Keratinocyte (primary cell): ENCODE results near the gene CNTNAP5. TPM values are rescaled to one million over a fixed set of nuclear protein-coding genes. Genes with fewer than 3 reads are reported as not detected.

Experiments used
- DNase-seq: peaks from one replicate; pipeline ENCODE4 v3.0.0-alpha.2; 2011; ENCODE audit warnings: low read depth, missing footprints, low spot score
- FAIRE-seq: peaks from 2 replicates; lab custom pipeline; 2011; peaks lifted over from hg19 to GRCh38; lab: Jason Lieb, UNC
- H2AFZ ChIP-seq: 2 replicates; pipeline ENCODE4 v1.6.0; 2012; ENCODE audit warnings: low read length, control low read depth, inconsistent platforms; ENCODE audit not compliant: control insufficient read depth
- H3K27ac ChIP-seq: 2 replicates; pipeline ENCODE4 v1.5.1; 2011; ENCODE audit warnings: low read length; ENCODE audit not compliant: control insufficient read depth, insufficient read depth
- H3K27me3 ChIP-seq: 3 replicates; pipeline ENCODE4 v1.6.0; 2011; ENCODE audit warnings: low read length; ENCODE audit not compliant: control insufficient read depth, insufficient read depth; ENCODE audit errors: extremely low read depth
- H3K36me3 ChIP-seq, 2 experiments: 2 replicates in 1 of 2; 3 replicates in 1 of 2; pipeline ENCODE4 v1.5.1; 2011; ENCODE audit warnings: low read length in 2 of 2, mild to moderate bottlenecking in 1 of 2; ENCODE audit not compliant: control insufficient read depth in 2 of 2, insufficient read depth in 2 of 2; ENCODE audit errors: extremely low read depth in 1 of 2
- H3K4me1 ChIP-seq: 3 replicates; pipeline ENCODE4 v1.5.1; 2011; ENCODE audit warnings: low read length; ENCODE audit not compliant: control insufficient read depth, insufficient read depth; ENCODE audit errors: extremely low read depth
- H3K4me2 ChIP-seq: 3 replicates; pipeline ENCODE4 v1.6.0; 2011; ENCODE audit warnings: low read depth, low read length; ENCODE audit not compliant: control insufficient read depth, insufficient read depth; ENCODE audit errors: extremely low read depth
- H3K4me3 ChIP-seq, 3 experiments: fragments of 200-600 bp in 1 of 3; sonication (generic) in 1 of 3; 2 replicates in 2 of 3; 3 replicates in 1 of 3; pipeline ENCODE4 v1.5.1; 2011 to 2016; ENCODE audit warnings: low read length in 3 of 3, mild to moderate bottlenecking in 3 of 3, control low read depth in 2 of 3, inconsistent platforms in 1 of 3, low read depth in 1 of 3, mixed read lengths in 1 of 3, mixed run types in 1 of 3, moderate library complexity in 1 of 3; ENCODE audit not compliant: control insufficient read depth in 2 of 3, insufficient read depth in 2 of 3; ENCODE audit errors: extremely low read depth in 1 of 3
- H3K79me2 ChIP-seq: 2 replicates; pipeline ENCODE4 v1.6.0; 2012; ENCODE audit warnings: low read length; ENCODE audit not compliant: control insufficient read depth, insufficient read depth
- H3K9ac ChIP-seq: 3 replicates; pipeline ENCODE4 v1.6.0; 2011; ENCODE audit warnings: low read length; ENCODE audit not compliant: control insufficient read depth, insufficient read depth; ENCODE audit errors: extremely low read depth
- H3K9me1 ChIP-seq: 3 replicates; pipeline ENCODE4 v1.6.0; 2011; ENCODE audit warnings: low read length; ENCODE audit not compliant: control insufficient read depth, insufficient read depth; ENCODE audit errors: extremely low read depth
- H3K9me3 ChIP-seq: 2 replicates; pipeline ENCODE4 v1.5.1; 2012; ENCODE audit warnings: low read depth, low read length; ENCODE audit not compliant: control insufficient read depth
- H4K20me1 ChIP-seq: 3 replicates; pipeline ENCODE4 v1.6.0; 2011; ENCODE audit warnings: low read length; ENCODE audit not compliant: control insufficient read depth, insufficient read depth; ENCODE audit errors: extremely low read depth
- CTCF ChIP-seq, 3 experiments: IDR thresholded peaks in 1 of 3; conservative IDR thresholded peaks in 1 of 3; optimal IDR thresholded peaks in 1 of 3; 2 replicates in 2 of 3; 3 replicates in 1 of 3; pipeline versions ENCODE3 to v1.5.1; 2011; ENCODE audit warnings: low read length in 3 of 3, mild to moderate bottlenecking in 3 of 3, moderate library complexity in 2 of 3, control low read depth in 1 of 3, inconsistent platforms in 1 of 3; ENCODE audit not compliant: insufficient read depth in 2 of 3; ENCODE audit errors: extremely low read depth in 1 of 3
- EZH2 ChIP-seq: IDR thresholded peaks from one replicate; pipeline ENCODE4 v1.6.1; 2012; ENCODE audit warnings: inconsistent platforms, mild to moderate bottlenecking, low read length, moderate library complexity
- dilution Hi-C: fragments of 300-500 bp; cut with MboI; formaldehyde crosslinking; loops from one replicate; pipeline ENCODE4 v1.7.0; 2020; ENCODE audit warnings: low sequenced_read_pairs; ENCODE audit not compliant: extremely low pct_ligation_motif_present
- polyA plus RNA-seq, 5 experiments: library from polyadenylated mRNA; depleted of rRNA in 3 of 5; stranded (reverse) in 3 of 5; stranded (forward) in 1 of 5; unstranded in 1 of 5; fragments of >200 nt; gene quantifications; 1 replicate in 1 of 5; 2 replicates in 3 of 5; 3 replicates in 1 of 5; pipeline versions ENCODE4 v1.2.1 to v1.2.3, GENCODE V29; 2011 to 2012; ENCODE audit warnings: missing spikeins in 2 of 5, low read depth in 1 of 5, low replicate concordance in 1 of 5

The CNTNAP5 gene
- polyA plus RNA-seq, 1 donor (not counting 4 experiments of a cell fraction or from before 2014, with no cell fraction given): not detected

DNA sequence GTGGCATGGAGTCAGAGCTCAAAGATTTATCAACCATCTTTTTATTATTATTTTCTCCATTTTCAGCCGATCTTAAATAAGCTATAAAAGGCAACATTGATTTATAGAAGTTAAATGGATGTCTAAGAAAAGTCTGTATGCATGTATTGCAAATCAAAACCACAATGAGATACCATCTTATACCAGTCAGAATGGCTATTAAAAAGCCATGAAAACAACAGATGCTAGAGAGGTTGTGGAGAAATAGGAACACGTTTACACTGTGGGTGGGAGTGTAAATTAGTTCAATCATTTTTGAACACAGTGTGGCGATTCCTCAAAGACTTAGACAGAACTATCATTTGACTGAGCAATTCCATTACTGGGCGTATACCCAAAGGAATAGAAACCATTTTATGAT, 731.0 kb downstream of the CNTNAP5 start:
- dilution Hi-C loops: no loop called here
- Histone ChIP-seq H3K4me3 (no peak overlapping the region), H3K4me1 (no peaks in the 10 kb centered on the region), H3K36me3 (no peaks in the 10 kb centered on the region), H3K9me3 (peaks cover 2% of the 10 kb centered on the region), H3K9me1 (no peaks in the 10 kb centered on the region), H3K27me3 (no peaks in the 10 kb centered on the region), H3K79me2 (no peaks in the 10 kb centered on the region), H4K20me1 (no peaks in the 10 kb centered on the region), H3K9ac (no peak overlapping the region), H3K4me2 (no peak overlapping the region), H3K27ac (no peak overlapping the region), H2AFZ (no peak overlapping the region)
- TF ChIP-seq EZH2: no peak
- no peak for DNase-seq
- no peak for FAIRE-seq

- Histone ChIP-seq H3K4me1 (no peaks in the 10 kb centered on the region), H3K4me2 (no peak overlapping the region), H3K27ac (no peak overlapping the region), H3K27me3 (no peaks in the 10 kb centered on the region), H3K4me3 (no peak overlapping the region), H3K36me3 (no peaks in the 10 kb centered on the region), H3K9ac (no peak overlapping the region), H3K9me3 (no peaks in the 10 kb centered on the region), H4K20me1 (no peaks in the 10 kb centered on the region), H3K9me1 (no peaks in the 10 kb centered on the region), H2AFZ (no peak overlapping the region), H3K79me2 (no peaks in the 10 kb centered on the region)
- TF ChIP-seq EZH2: no peak
- no peak for TF ChIP-seq CTCF (optimal IDR thresholded peaks at IDR 0.05 in 1 of 3, IDR thresholded peaks at IDR 0.05 in 1 of 3, conservative IDR thresholded peaks at IDR 0.05 in 1 of 3; ENCODE audit: extremely low read depth in 1 of 3, insufficient read depth in 2 of 3, low read length in 3 of 3)
- dilution Hi-C loops: no loop called here
- no peak for DNase-seq
- FAIRE-seq: no peak
Observed at GRCh38 chr2:124762388-124762787, 737.3 kb downstream of the CNTNAP5 start.

DNA sequence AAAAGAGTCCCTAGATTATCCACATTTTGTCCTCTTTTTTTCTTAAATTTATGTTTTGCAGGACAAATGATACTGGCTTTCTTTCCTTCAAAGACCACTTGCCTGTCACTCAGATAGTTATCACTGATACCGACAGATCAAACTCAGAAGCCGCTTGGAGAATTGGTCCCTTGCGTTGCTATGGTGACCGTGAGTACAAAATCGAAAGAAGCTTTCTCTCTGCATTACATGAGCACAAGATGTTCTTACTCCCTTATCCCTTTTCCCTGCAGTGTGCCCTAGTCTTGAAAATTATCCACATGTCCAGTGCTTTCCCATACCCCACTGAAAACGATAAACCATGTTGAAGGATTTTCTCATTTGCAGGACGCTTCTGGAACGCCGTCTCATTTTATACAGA, 738.5 kb downstream of the CNTNAP5 start:
- Histone ChIP-seq H3K4me3 (no peak overlapping the region), H3K4me2 (no peak overlapping the region), H3K9ac (no peak overlapping the region), H4K20me1 (no peaks in the 10 kb centered on the region), H2AFZ (no peak overlapping the region), H3K4me1 (no peaks in the 10 kb centered on the region), H3K36me3 (no peaks in the 10 kb centered on the region), H3K79me2 (no peaks in the 10 kb centered on the region), H3K9me1 (no peaks in the 10 kb centered on the region), H3K27me3 (no peaks in the 10 kb centered on the region), H3K27ac (no peak overlapping the region), H3K9me3 (no peaks in the 10 kb centered on the region)
- DNase-seq: no peak
- no peak for FAIRE-seq
- no peak for TF ChIP-seq CTCF (optimal IDR thresholded peaks at IDR 0.05 in 1 of 3, IDR thresholded peaks at IDR 0.05 in 1 of 3, conservative IDR thresholded peaks at IDR 0.05 in 1 of 3; ENCODE audit: extremely low read depth in 1 of 3, insufficient read depth in 2 of 3, low read length in 3 of 3)
- TF ChIP-seq EZH2: no peak
- dilution Hi-C loops: no loop called here
